Stomach (tissue), 4 donors: ENCODE data around the gene MYOD1.

ENCODE experiments used
- EP300 ChIP-seq: sonication (generic); formaldehyde crosslinking; IDR thresholded peaks from one replicate; pipeline ENCODE4 v1.6.1; 2017; ENCODE audit warnings: antibody characterized with exemption
- POLR2A ChIP-seq, 4 donors: fragments of 450-650 bp; IDR thresholded peaks; one replicate each; pipeline ENCODE4 v1.6.1; 2016; ENCODE audit warnings: antibody characterized with exemption in 4 of 4, control low read depth in 2 of 4, mild to moderate bottlenecking in 1 of 4, moderate library complexity in 1 of 4
- POLR2AphosphoS5 ChIP-seq, 3 donors: sonication (generic); formaldehyde crosslinking; IDR thresholded peaks; one replicate each; pipeline ENCODE4 v1.6.1; 2016; ENCODE audit warnings: antibody characterized with exemption in 3 of 3
- TF ChIP-seq, protein P1 (sequence below), 7 experiments: fragments of 450-650 bp in 4 of 7; fragments of 200-600 bp in 3 of 7; sonication (generic) in 3 of 7; IDR thresholded peaks; one replicate each; pipeline ENCODE4 v1.5.1; 2016 to 2019; ENCODE audit warnings: antibody characterized with exemption in 7 of 7, control low read depth in 2 of 7, mild to moderate bottlenecking in 1 of 7

- TF ChIP-seq POLR2A (IDR thresholded peaks at IDR 0.05) = no peak
- TF ChIP-seq, protein P1, sequence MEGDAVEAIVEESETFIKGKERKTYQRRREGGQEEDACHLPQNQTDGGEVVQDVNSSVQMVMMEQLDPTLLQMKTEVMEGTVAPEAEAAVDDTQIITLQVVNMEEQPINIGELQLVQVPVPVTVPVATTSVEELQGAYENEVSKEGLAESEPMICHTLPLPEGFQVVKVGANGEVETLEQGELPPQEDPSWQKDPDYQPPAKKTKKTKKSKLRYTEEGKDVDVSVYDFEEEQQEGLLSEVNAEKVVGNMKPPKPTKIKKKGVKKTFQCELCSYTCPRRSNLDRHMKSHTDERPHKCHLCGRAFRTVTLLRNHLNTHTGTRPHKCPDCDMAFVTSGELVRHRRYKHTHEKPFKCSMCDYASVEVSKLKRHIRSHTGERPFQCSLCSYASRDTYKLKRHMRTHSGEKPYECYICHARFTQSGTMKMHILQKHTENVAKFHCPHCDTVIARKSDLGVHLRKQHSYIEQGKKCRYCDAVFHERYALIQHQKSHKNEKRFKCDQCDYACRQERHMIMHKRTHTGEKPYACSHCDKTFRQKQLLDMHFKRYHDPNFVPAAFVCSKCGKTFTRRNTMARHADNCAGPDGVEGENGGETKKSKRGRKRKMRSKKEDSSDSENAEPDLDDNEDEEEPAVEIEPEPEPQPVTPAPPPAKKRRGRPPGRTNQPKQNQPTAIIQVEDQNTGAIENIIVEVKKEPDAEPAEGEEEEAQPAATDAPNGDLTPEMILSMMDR (IDR thresholded peaks at IDR 0.05) = no peak
- no peak for TF ChIP-seq POLR2AphosphoS5 (IDR thresholded peaks at IDR 0.05)
- TF ChIP-seq EP300 = no peak
Measured at GRCh38 chr11:17770048-17770652, 50.8 kb downstream of the MYOD1 start.
